Loucy (cell line): ENCODE measurements around the gene ATRNL1.

Source experiments
- CTCF ChIP-seq: fragments of 200-600 bp; sonication (generic); conservative IDR thresholded peaks from 2 replicates; pipeline ENCODE4 v1.5.1; 2014; ENCODE audit warnings: mild to moderate bottlenecking, antibody characterized with exemption, low read length
- EZH2phosphoT487 ChIP-seq: fragments of 200-600 bp; IDR thresholded peaks from 2 replicates; pipeline ENCODE4 v1.6.1; 2018; ENCODE audit warnings: antibody characterized with exemption, mild to moderate bottlenecking, moderate library complexity, borderline replicate concordance

GRCh38 chr10:115979576-115979975 lies 886.4 kb downstream of the ATRNL1 start:
- TF ChIP-seq CTCF (no peak), EZH2phosphoT487 (no peak)
